ENCODE results near the gene TNIK.

DNA sequence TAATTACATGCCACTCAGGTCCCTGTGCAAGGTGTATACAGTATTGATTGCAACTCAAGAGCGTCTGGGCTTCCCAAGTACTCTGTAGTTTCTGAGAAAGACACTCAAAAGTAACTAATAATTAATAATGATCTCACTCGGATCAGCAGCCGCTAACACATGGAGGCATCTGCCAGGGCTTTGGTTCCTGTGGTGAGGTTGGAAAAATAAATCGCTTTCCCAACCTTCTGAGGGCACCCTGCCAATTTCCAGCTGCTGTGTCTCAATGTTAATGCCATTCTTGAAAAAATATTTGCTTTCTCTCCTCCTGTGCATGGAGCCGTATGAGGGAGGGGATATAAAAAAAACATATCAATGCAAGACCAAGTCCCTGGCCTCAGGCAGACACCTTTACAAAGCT is 317.2 kb downstream of the TNIK start:
- TF ChIP-seq, protein P1, sequence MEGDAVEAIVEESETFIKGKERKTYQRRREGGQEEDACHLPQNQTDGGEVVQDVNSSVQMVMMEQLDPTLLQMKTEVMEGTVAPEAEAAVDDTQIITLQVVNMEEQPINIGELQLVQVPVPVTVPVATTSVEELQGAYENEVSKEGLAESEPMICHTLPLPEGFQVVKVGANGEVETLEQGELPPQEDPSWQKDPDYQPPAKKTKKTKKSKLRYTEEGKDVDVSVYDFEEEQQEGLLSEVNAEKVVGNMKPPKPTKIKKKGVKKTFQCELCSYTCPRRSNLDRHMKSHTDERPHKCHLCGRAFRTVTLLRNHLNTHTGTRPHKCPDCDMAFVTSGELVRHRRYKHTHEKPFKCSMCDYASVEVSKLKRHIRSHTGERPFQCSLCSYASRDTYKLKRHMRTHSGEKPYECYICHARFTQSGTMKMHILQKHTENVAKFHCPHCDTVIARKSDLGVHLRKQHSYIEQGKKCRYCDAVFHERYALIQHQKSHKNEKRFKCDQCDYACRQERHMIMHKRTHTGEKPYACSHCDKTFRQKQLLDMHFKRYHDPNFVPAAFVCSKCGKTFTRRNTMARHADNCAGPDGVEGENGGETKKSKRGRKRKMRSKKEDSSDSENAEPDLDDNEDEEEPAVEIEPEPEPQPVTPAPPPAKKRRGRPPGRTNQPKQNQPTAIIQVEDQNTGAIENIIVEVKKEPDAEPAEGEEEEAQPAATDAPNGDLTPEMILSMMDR (IDR thresholded peaks at IDR 0.05; ENCODE audit: low read length): no peak
- no peak for TF ChIP-seq EZH2 (IDR thresholded peaks at IDR 0.05; ENCODE audit: borderline replicate concordance, low read length)

Measured in OCI-LY1 (cell line).